ENCODE measurements around the gene ST6GALNAC4. TPM values are rescaled to one million over a fixed set of nuclear protein-coding genes. Genes with fewer than 3 reads are reported as not detected.
A peak's percentile ranks its signal among the peaks of the same experiment; 100 is the strongest.

The ST6GALNAC4 gene, protein sequence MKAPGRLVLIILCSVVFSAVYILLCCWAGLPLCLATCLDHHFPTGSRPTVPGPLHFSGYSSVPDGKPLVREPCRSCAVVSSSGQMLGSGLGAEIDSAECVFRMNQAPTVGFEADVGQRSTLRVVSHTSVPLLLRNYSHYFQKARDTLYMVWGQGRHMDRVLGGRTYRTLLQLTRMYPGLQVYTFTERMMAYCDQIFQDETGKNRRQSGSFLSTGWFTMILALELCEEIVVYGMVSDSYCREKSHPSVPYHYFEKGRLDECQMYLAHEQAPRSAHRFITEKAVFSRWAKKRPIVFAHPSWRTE
- 98.4 and 112 TPM in 2 replicates for total RNA-seq (2013; cell fraction: nucleolus; rRNA removed)
- 48.3 and 57.4 TPM in 2 replicates for total RNA-seq (2014; rRNA removed)
- total RNA-seq (2014; rRNA removed; fragmentation: Illumina TruSeq; extraction: Trizol): 20.7 and 23.7 TPM in 2 replicates
- total RNA-seq (2021): 56.1 and 64.1 TPM in 2 replicates
- 11.8 TPM for polyA plus RNA-seq (2011; ENCODE audit: low read depth)
- polyA plus RNA-seq (2011; rRNA removed): 6.9 and 16.4 TPM in 2 replicates
- 38.1 and 52.2 TPM in 2 replicates for polyA plus RNA-seq (2011; cell fraction: cytosol; rRNA removed)
- polyA plus RNA-seq (2011; cell fraction: nucleus; rRNA removed): 59.2 and 59.5 TPM in 2 replicates
- 40.4 and 47.8 TPM in 2 replicates for polyA plus RNA-seq (2012)
- 3.0 and 13.5 TPM in 2 replicates for polyA plus RNA-seq (2014; fragmentation: Illumina TruSeq; extraction: Trizol)
- 1 to 10 TPM; 4.2 to 6.6 TPM for polyA plus RNA-seq (2014; fragmentation: Nextera tagmentation; extraction: Ambion mirVana)
- polyA plus RNA-seq (2014; rRNA removed): 63.2 and 68.1 TPM in 2 replicates
- 10 to 100 TPM; 46.7 to 49.9 TPM for polyA plus RNA-seq (2016; fragmentation: Nextera tagmentation; extraction: Ambion mirVana)
- 23.9 and 54.0 TPM in 2 replicates for polyA minus RNA-seq (2011; rRNA and poly(A)+ RNA removed)
- polyA minus RNA-seq (2011; cell fraction: cytosol; rRNA and poly(A)+ RNA removed): 25.1 and 31.3 TPM in 2 replicates
- 27.2 and 51.5 TPM in 2 replicates for polyA minus RNA-seq (2011; cell fraction: nucleus; rRNA and poly(A)+ RNA removed)
- Bru-seq, nascent RNA: percentile 81 among the genes with signal in this experiment
- BruChase-seq, experiment 1, labeled RNA remaining after a 6-hour chase: percentile 65 among the genes with signal in this experiment
- percentile 66 among the genes with signal in this experiment for BruChase-seq, experiment 2, labeled RNA remaining after a 2-hour chase
- long read RNA-seq, experiment 1, transcript ST6GALNAC4-201 (6 exons, 1,691 nt): major isoform, 7 of 9 reads
- long read RNA-seq, experiment 1, partial matches to known transcripts: 1 of 9 reads
- long read RNA-seq, experiment 1, other reads (novel, unspliced or antisense): 1 of 9 reads
- long read RNA-seq, experiment 2: 0 reads

DNA sequence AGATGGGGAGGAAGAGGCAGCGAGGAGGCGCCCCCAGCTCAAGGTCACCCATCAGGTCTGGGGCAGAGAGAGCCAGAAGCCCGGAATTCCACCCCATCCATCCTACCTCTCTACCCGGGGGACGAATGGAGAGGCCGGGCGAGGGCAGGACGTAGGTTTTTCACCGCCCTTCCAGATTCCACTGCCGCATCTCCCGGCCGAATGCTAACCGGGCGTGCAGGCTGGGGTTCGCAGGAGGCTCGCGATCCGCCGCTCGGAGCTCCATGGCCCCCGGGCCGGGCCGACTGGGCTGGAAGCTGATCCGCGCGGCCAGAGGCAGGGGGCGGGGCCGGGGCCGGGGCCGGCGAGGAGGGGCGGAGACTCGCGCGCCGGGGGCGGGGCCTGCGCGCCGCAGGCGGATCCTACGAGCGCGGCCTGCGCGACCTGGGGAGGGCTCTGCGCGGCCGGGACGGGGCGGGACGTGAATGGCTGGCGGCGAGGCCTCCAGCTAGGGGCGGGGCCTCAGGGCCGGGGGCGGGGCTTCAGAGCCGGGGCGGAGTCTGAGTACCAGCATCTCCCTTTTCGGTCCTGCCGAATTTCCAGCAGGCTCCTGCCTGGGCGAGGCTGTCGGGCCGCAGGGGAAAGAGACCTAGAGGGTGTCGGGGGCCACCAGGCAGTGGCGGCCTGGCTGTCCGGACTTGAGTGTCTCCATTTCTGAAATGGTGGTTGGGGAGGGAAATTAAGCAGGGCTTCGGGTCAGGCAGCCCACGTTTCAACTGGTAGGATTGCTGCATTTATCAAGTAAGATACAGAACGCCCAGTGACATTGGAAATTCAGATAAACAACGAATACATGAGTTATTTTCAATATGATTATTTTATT, at the start of gene ST6GALNAC4:
TSS of gene ST6GALNAC4 (minus strand) at position 322 of the 862 bp plus-strand sequence. CDS start 622 bp downstream, outside the sequence.
- Histone ChIP-seq H3K9me3 (replicated peaks; ENCODE audit: control insufficient read depth, insufficient read depth, low read length) (no peaks in the 10 kb centered on the region), H3K4me2 (ENCODE audit: control insufficient read depth, insufficient read depth) (peak within 1 kb of the TSS; percentile 98), H3K79me2 (ENCODE audit: control insufficient read depth, insufficient read depth, low read length) (peaks cover 30% of the 10 kb centered on the region), H3K27me3 (replicated peaks in 1 of 2; ENCODE audit: control insufficient read depth in 2 of 2, insufficient read depth in 2 of 2, low read length in 1 of 2) (no peaks in the 10 kb centered on the region), H3K27ac (ENCODE audit: control insufficient read depth, insufficient read depth) (peak within 1 kb of the TSS; percentile 98), H3K9ac (ENCODE audit: control insufficient read depth, insufficient read depth, low read length) (peak within 1 kb of the TSS; percentile 97), H3K36me3 (ENCODE audit: control insufficient read depth in 2 of 2, insufficient read depth in 2 of 2, low read length in 1 of 2) (peaks cover 5 to 6% of the 10 kb centered on the region in 2 experiments; a peak in 2 of 4 replicates), H3K4me1 (ENCODE audit: control insufficient read depth, insufficient read depth, low read length) (peaks cover 38% of the 10 kb centered on the region), H2AFZ (ENCODE audit: control insufficient read depth, low read depth, low read length) (peak within 1 kb of the TSS; percentile 74), H3K4me3 (peak within 1 kb of the TSS; percentile 95), H4K20me1 (ENCODE audit: control insufficient read depth, insufficient read depth) (no peaks in the 10 kb centered on the region)
- RAD21 ChIA-PET (ENCODE audit: unreplicated experiment): interaction anchor here (0.6 to 8.2 kb wide), 28 partner anchors 13 to 976 kb away, joined by 3 to 92 read pairs (median 4); partner anchors contain the start of genes CDK9, FPGS, PIP5KL1 and SH2D3C
- WGBS (ENCODE audit: insufficient coverage, insufficient replicate concordance, low lambda C conversion rate, missing lambda C conversion rate): under 1% methylated on average over 55 of the region's 71 CpGs
- POLR2A ChIA-PET: interaction anchor here (0.5 to 6.9 kb wide), 18 partner anchors 13 to 372 kb away, joined by 3 to 166 read pairs (median 4); partner anchors contain the start of genes CDK9, FPGS, PIP5KL1 and SH2D3C
- SMC1A ChIA-PET (ENCODE audit: uncharacterized antibody, unreplicated experiment): interaction anchor here (0.8 to 5.8 kb wide), 8 partner anchors 12 to 182 kb away, joined by 3 to 37 read pairs (median 6); partner anchors contain the start of genes ST6GALNAC6 and TOR2A
- FAIRE-seq (peak; percentile 72), ATAC-seq (peak; percentile 85), DNase-seq (ENCODE audit: low read depth, low spot score) (no peak)
- no TSS peak for BruUV-seq (replicated peaks)
- in situ Hi-C loops (cut with MboI) (loop anchor here (5.0 kb wide), 1 partner anchor 325 kb away; no protein-coding TSS in a partner anchor), intact Hi-C loops (cut with micrococcal nuclease; ENCODE audit: unreplicated experiment) (loop anchor here (5.0 kb wide), 3 partner anchors 35 to 200 kb away; partner anchors contain the start of genes FPGS, PTRH1 and TTC16)
- CTCF ChIA-PET: interaction anchor here (0.9 to 9.9 kb wide), 12 partner anchors 11 to 182 kb away, joined by 3 to 91 read pairs (median 8); partner anchors contain the start of genes CDK9 and TOR2A
- no peak for TF ChIP-seq CREM (IDR thresholded peaks at IDR 0.05; ENCODE audit: low read depth)
- TF ChIP-seq CHD4 (IDR thresholded peaks at IDR 0.05): no peak
- 0 out of 3 replicates have a peak, but pooled peaks have one; percentile 47 for TF ChIP-seq POU2F2 (IDR thresholded peaks at IDR 0.05; ENCODE audit: borderline replicate concordance, low read depth, low read length)
- peak; percentile 63; the same call in 1 of the 2 replicates for TF ChIP-seq LARP7 (IDR thresholded peaks at IDR 0.05)
- no peak for TF ChIP-seq SRF (IDR thresholded peaks at IDR 0.05; ENCODE audit: low read depth in 2 of 2, low read length in 2 of 2)
- TF ChIP-seq TAF1 (IDR thresholded peaks at IDR 0.05; ENCODE audit: borderline replicate concordance, low read depth, low read length): peak; percentile 69; the same call in 1 of the 2 replicates
- no peak for TF ChIP-seq SKIL (IDR thresholded peaks at IDR 0.05; ENCODE audit: low read depth, poor library complexity, severe bottlenecking)
- TF ChIP-seq E2F4 (IDR thresholded peaks at IDR 0.05; ENCODE audit: low read depth, low read length): no peak
- peak; percentile 86 for TF ChIP-seq POLR2A (IDR thresholded peaks at IDR 0.05; ENCODE audit: low read depth, low read length)
- TF ChIP-seq USF2 (IDR thresholded peaks at IDR 0.05; ENCODE audit: borderline replicate concordance, low read depth, low read length): no peak
